IMR-90 (cell line): ENCODE results near the gene CEP128. TPM values are rescaled to one million over a fixed set of nuclear protein-coding genes. Genes with fewer than 3 reads are reported as not detected.

Source experiments
- ATAC-seq: fragments of 200-7000 bp; cut with Tn5 transposase; 2 replicates; pipeline ENCODE4 v1.9.1; 2020; ENCODE audit warnings: low read depth, mild to moderate bottlenecking, moderate library complexity
- BruUV-seq: library from RNA; stranded (reverse); fragments of 400-500 nt; replicated peaks from 2 replicates; lab custom pipeline; 2021; lab: Mats Ljungman, UMichigan
- CTCF ChIA-PET: fragments of 300-600 bp; formaldehyde crosslinking; extraction: SDS; loops from one replicate; lab custom pipeline; 2021; ENCODE audit warnings: antibody characterized with exemption; lab: Yijun Ruan, JAX
- POLR2A ChIA-PET: fragments of 300-600 bp; sonication (Branson Sonifier 250); formaldehyde crosslinking; loops from one replicate; lab custom pipeline; 2022; ENCODE audit warnings: antibody characterized with exemption; ENCODE audit not compliant: unreplicated experiment; lab: Charles Lee
- DNase-seq: peaks from one replicate; pipeline ENCODE4 v3.0.0; 2013
- H2AFZ ChIP-seq: replicated peaks from 2 replicates; pipeline ENCODE3; 2013; ENCODE audit warnings: low read length, mild to moderate bottlenecking; ENCODE audit not compliant: poor library complexity
- H2AK5ac ChIP-seq: 2 replicates; pipeline ENCODE4 v1.6.1; 2013; ENCODE audit warnings: low read depth, low read length, inconsistent platforms
- H2AK9ac ChIP-seq: replicated peaks from 2 replicates; pipeline ENCODE3; 2013; ENCODE audit warnings: mild to moderate bottlenecking, low read depth, low read length, moderate library complexity; ENCODE audit not compliant: poor library complexity
- H2BK120ac ChIP-seq: 2 replicates; pipeline ENCODE4 v1.6.1; 2013; ENCODE audit warnings: low read depth, low read length, inconsistent platforms
- H2BK15ac ChIP-seq: 3 replicates; pipeline ENCODE4 v1.6.1; 2013; ENCODE audit warnings: low read depth, low read length, inconsistent platforms
- H2BK20ac ChIP-seq: 2 replicates; pipeline ENCODE4 v1.6.1; 2013; ENCODE audit warnings: low read depth, mild to moderate bottlenecking, inconsistent platforms, low read length, moderate library complexity
- H2BK5ac ChIP-seq: 2 replicates; pipeline ENCODE4 v1.6.1; 2013; ENCODE audit warnings: mild to moderate bottlenecking, low read depth, low read length, inconsistent platforms; ENCODE audit not compliant: poor library complexity, severe bottlenecking
- H3K14ac ChIP-seq: replicated peaks from 2 replicates; pipeline ENCODE4 v1.6.1; 2013; ENCODE audit warnings: low read depth, low read length, inconsistent platforms
- H3K18ac ChIP-seq: 2 replicates; pipeline ENCODE4 v1.6.1; 2013; ENCODE audit warnings: low read depth, low read length, control low read depth
- H3K23ac ChIP-seq: 2 replicates; pipeline ENCODE4 v1.6.1; 2013; ENCODE audit warnings: low read depth, low read length, inconsistent platforms
- H3K27ac ChIP-seq: 2 replicates; pipeline ENCODE4 v1.5.1; 2013; ENCODE audit warnings: mild to moderate bottlenecking, control low read depth, low read length; ENCODE audit not compliant: insufficient read depth
- H3K27me3 ChIP-seq: 2 replicates; pipeline ENCODE4 v1.6.1; 2013; ENCODE audit warnings: low read length; ENCODE audit not compliant: control insufficient read depth, insufficient read depth
- H3K36me3 ChIP-seq: 2 replicates; pipeline ENCODE4 v1.6.1; 2013; ENCODE audit warnings: low read length, mixed read lengths; ENCODE audit not compliant: control insufficient read depth, insufficient read depth
- H3K4ac ChIP-seq: 2 replicates; pipeline ENCODE4 v1.6.1; 2013; ENCODE audit warnings: low read depth, low read length, inconsistent platforms
- H3K4me1 ChIP-seq: 2 replicates; pipeline ENCODE4 v1.6.1; 2013; ENCODE audit warnings: low read length, mixed read lengths; ENCODE audit not compliant: control insufficient read depth, insufficient read depth
- H3K4me2 ChIP-seq: 2 replicates; pipeline ENCODE4 v1.6.1; 2013; ENCODE audit warnings: low read depth, mild to moderate bottlenecking, control low read depth, low read length, moderate library complexity
- H3K4me3 ChIP-seq: 2 replicates; pipeline ENCODE4 v1.5.1; 2013; ENCODE audit warnings: low read depth, mild to moderate bottlenecking, control low read depth, low read length, moderate library complexity; ENCODE audit not compliant: insufficient read depth
- H3K56ac ChIP-seq: 2 replicates; pipeline ENCODE4 v1.6.1; 2013; ENCODE audit warnings: low read length, inconsistent platforms; ENCODE audit not compliant: insufficient read depth; ENCODE audit errors: extremely low read depth
- H3K79me1 ChIP-seq, 2 experiments: 2 replicates each; pipeline ENCODE4 v1.6.1; 2013; ENCODE audit warnings: low read length in 2 of 2, inconsistent platforms in 1 of 2, low read depth in 1 of 2
- H3K9ac ChIP-seq: 2 replicates; pipeline ENCODE4 v1.6.1; 2013; ENCODE audit warnings: low read depth, low read length, control low read depth
- H3K9me1 ChIP-seq: 2 replicates; pipeline ENCODE4 v1.6.1; 2013; ENCODE audit warnings: low read length, inconsistent platforms; ENCODE audit not compliant: insufficient read depth
- H3K9me3 ChIP-seq: 2 replicates; pipeline ENCODE4 v1.6.1; 2013; ENCODE audit warnings: low read length; ENCODE audit not compliant: control insufficient read depth, insufficient read depth
- H4K20me1 ChIP-seq: 2 replicates; pipeline ENCODE4 v1.6.1; 2013; ENCODE audit warnings: low read length, inconsistent platforms; ENCODE audit not compliant: insufficient read depth
- H4K5ac ChIP-seq: 2 replicates; pipeline ENCODE4 v1.6.1; 2013; ENCODE audit warnings: mild to moderate bottlenecking, low read depth, low read length, control low read depth
- H4K8ac ChIP-seq, 2 experiments: 2 replicates each; pipeline ENCODE4 v1.6.1; 2013; ENCODE audit warnings: low read depth in 2 of 2, low read length in 2 of 2, control low read depth in 1 of 2, inconsistent platforms in 1 of 2
- H4K91ac ChIP-seq: 2 replicates; pipeline ENCODE4 v1.6.1; 2013; ENCODE audit warnings: low read depth, low read length, inconsistent platforms; ENCODE audit not compliant: insufficient read depth
- BHLHE40 ChIP-seq: fragments of 150-350 bp; IDR thresholded peaks from 2 replicates; pipeline ENCODE4 v1.6.1; 2016; ENCODE audit warnings: mild to moderate bottlenecking, low read depth, low read length
- CEBPB ChIP-seq: IDR thresholded peaks from 2 replicates; pipeline ENCODE4 v1.6.1; 2012; ENCODE audit warnings: low read depth, low read length, improper control_type of control experiment
- CHD1 ChIP-seq: IDR thresholded peaks from 2 replicates; pipeline ENCODE4 v1.6.1; 2012; ENCODE audit warnings: low read depth, low read length, improper control_type of control experiment
- FOS ChIP-seq: fragments of 150-350 bp; IDR thresholded peaks from 2 replicates; pipeline ENCODE4 v1.6.1; 2016; ENCODE audit warnings: low read depth, low read length
- MAFK ChIP-seq: IDR thresholded peaks from 2 replicates; pipeline ENCODE4 v1.6.1; 2012; ENCODE audit warnings: low read depth, low read length, improper control_type of control experiment
- MAZ ChIP-seq: IDR thresholded peaks from 2 replicates; pipeline ENCODE4 v1.6.1; 2012; ENCODE audit warnings: low read depth, mild to moderate bottlenecking, low read length, improper control_type of control experiment, moderate library complexity, borderline replicate concordance
- NFE2L2 ChIP-seq: fragments of 150-350 bp; IDR thresholded peaks from 2 replicates; pipeline ENCODE4 v1.6.1; 2016; ENCODE audit warnings: low read depth, mild to moderate bottlenecking, low read length
- RAD21 ChIP-seq: IDR thresholded peaks from 2 replicates; pipeline ENCODE4 v1.6.1; 2012; ENCODE audit warnings: low read length, improper control_type of control experiment
- SMC3 ChIP-seq: fragments of 150-350 bp; IDR thresholded peaks from 2 replicates; pipeline ENCODE4 v1.6.1; 2016; ENCODE audit warnings: low read depth, mild to moderate bottlenecking, antibody characterized with exemption, low read length, moderate library complexity
- WGBS, 2 experiments: methylation state at CpG; one replicate each; pipeline versions ENCODE4 v1.1.5 to v1.1.7; 2013; ENCODE audit warnings: missing lambda C conversion rate in 2 of 2; ENCODE audit not compliant: insufficient read length in 1 of 2; ENCODE audit errors: extremely low coverage in 2 of 2; 5-methylcytosine and 5-hydroxymethylcytosine counted together
- dilution Hi-C: fragments of 300-500 bp; cut with HindIII; formaldehyde crosslinking; loops from one replicate; pipeline ENCODE4 v1.14.3; 2018; ENCODE audit warnings: low sequenced_read_pairs; ENCODE audit not compliant: unreplicated experiment
- in situ Hi-C: fragments of 300-500 bp; cut with MboI; formaldehyde crosslinking; loops from 3 replicates; pipeline ENCODE4 v1.14.3; 2019; ENCODE audit warnings: low sequenced_read_pairs, inconsistent platforms, mixed read lengths
- intact Hi-C: fragments of 100-400 bp; cut with micrococcal nuclease; formaldehyde crosslinking; loops from 2 replicates; pipeline ENCODE4 v1.10.0; 2022
- polyA plus RNA-seq, 3 experiments: library from polyadenylated mRNA; depleted of rRNA; stranded (reverse); fragments of >200 nt; gene quantifications; 2 replicates each; pipeline ENCODE4 v1.2.3, GENCODE V29; 2012; ENCODE audit warnings: low replicate concordance in 1 of 3
- total RNA-seq: library from RNA; depleted of rRNA; stranded (reverse); fragments of >200 nt; gene quantifications from 2 replicates; pipeline ENCODE4 v1.2.3, GENCODE V29; 2012
- TF ChIP-seq, protein P1 (sequence below): fragments of 150-350 bp; IDR thresholded peaks from 2 replicates; pipeline ENCODE4 v1.6.1; 2017; ENCODE audit warnings: mild to moderate bottlenecking, antibody characterized with exemption, low read length, low read depth
- TF ChIP-seq, protein P2 (sequence below): fragments of 150-350 bp; IDR thresholded peaks from 2 replicates; pipeline ENCODE4 v1.6.1; 2016; ENCODE audit warnings: low read depth, mild to moderate bottlenecking, low read length, moderate library complexity, borderline replicate concordance

CEP128 gene
- total and polyA plus RNA-seq, 2 of the 4 experiments (the other 2 are of a cell fraction) = 1.9 to 5.7 TPM

DNA sequence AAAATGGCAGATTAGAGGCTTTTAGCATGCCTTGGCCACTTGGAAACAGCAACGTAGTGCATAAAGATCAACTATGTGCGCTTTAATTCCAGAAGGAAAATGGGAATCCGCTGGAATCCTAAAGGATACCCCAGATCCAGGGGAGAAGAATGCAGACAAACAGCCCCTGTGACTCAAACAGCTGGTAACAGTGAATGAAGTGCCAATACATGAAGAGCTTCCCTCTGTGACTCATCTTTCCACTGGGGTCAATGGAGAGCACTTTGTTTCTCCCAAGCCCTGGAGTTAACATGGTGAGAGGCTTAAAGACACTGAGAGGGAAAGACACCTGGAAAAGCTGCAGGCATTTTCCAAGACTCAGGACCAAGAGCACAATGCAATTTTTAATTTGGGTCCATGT, 263.1 kb downstream of the CEP128 start:
- ChIA-PET CTCF (no interaction called here), POLR2A (no interaction called here)
- no peak overlapping the region for H3K4me3 ChIP-seq
- no peak overlapping the region for H2BK15ac ChIP-seq
- no peak overlapping the region for H4K91ac ChIP-seq
- H3K9me3 ChIP-seq = peaks cover 21% of the 10 kb centered on the region
- no peak for ATAC-seq
- TF ChIP-seq FOS (no peak), NFE2L2 (no peak), MAFK (no peak), RAD21 (no peak), MAZ (no peak), CEBPB (no peak), SMC3 (no peak), CHD1 (no peak), BHLHE40 (no peak)
- TF ChIP-seq, protein P1, sequence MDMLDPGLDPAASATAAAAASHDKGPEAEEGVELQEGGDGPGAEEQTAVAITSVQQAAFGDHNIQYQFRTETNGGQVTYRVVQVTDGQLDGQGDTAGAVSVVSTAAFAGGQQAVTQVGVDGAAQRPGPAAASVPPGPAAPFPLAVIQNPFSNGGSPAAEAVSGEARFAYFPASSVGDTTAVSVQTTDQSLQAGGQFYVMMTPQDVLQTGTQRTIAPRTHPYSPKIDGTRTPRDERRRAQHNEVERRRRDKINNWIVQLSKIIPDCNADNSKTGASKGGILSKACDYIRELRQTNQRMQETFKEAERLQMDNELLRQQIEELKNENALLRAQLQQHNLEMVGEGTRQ = no peak
- TF ChIP-seq, protein P2, sequence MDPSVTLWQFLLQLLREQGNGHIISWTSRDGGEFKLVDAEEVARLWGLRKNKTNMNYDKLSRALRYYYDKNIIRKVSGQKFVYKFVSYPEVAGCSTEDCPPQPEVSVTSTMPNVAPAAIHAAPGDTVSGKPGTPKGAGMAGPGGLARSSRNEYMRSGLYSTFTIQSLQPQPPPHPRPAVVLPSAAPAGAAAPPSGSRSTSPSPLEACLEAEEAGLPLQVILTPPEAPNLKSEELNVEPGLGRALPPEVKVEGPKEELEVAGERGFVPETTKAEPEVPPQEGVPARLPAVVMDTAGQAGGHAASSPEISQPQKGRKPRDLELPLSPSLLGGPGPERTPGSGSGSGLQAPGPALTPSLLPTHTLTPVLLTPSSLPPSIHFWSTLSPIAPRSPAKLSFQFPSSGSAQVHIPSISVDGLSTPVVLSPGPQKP = no peak
- no peak overlapping the region for H2BK120ac ChIP-seq
- H2AFZ ChIP-seq = no peak overlapping the region
- dilution Hi-C loops (no loop called here), intact Hi-C loops (no loop called here), in situ Hi-C loops (no loop called here)
- H3K4me2 ChIP-seq = no peak overlapping the region
- H3K27me3 ChIP-seq = no peaks in the 10 kb centered on the region
- H3K14ac ChIP-seq = no peak overlapping the region
- no peak overlapping the region for H2BK20ac ChIP-seq
- H3K9me1 ChIP-seq = no peaks in the 10 kb centered on the region
- H2BK5ac ChIP-seq = no peak overlapping the region
- no peak overlapping the region for H3K23ac ChIP-seq
- H2AK9ac ChIP-seq = no peak overlapping the region
- no peak overlapping the region for H3K56ac ChIP-seq
- H3K9ac ChIP-seq = no peak overlapping the region
- no peak overlapping the region for H4K8ac ChIP-seq
- H4K20me1 ChIP-seq = no peaks in the 10 kb centered on the region
- H3K4ac ChIP-seq = no peak overlapping the region
- H3K27ac ChIP-seq = no peak overlapping the region
- no peaks in the 10 kb centered on the region for H3K36me3 ChIP-seq
- WGBS, 2 experiments = no CpG with 5 or more reads among the region's 3 CpGs
- peak; percentile 57 for DNase-seq
- H4K5ac ChIP-seq = no peak overlapping the region
- H3K18ac ChIP-seq = no peak overlapping the region
- H3K79me1 ChIP-seq = no peaks in the 10 kb centered on the region
- no peaks in the 10 kb centered on the region for H3K4me1 ChIP-seq
- no peak overlapping the region for H2AK5ac ChIP-seq
- no TSS peak for BruUV-seq
